Endothelial cell of umbilical vein (primary cell): ENCODE data around the gene HSP90AA1. TPM values are rescaled to one million over a fixed set of nuclear protein-coding genes. Genes with fewer than 3 reads are reported as not detected.

ENCODE experiments used
- BruUV-seq: library from RNA; stranded (reverse); fragments of 400-500 nt; replicated peaks from 2 replicates; lab custom pipeline; 2021; lab: Mats Ljungman, UMichigan
- CTCF ChIA-PET: fragments of 300-600, 350-600 bp; sonication (Branson Sonifier 250); formaldehyde crosslinking; loops from one replicate; lab custom pipeline; 2021; ENCODE audit warnings: antibody characterized with exemption, inconsistent platforms; lab: Charles Lee
- POLR2A ChIA-PET: fragments of 300-600, 350-600 bp; sonication (Branson Sonifier 250); formaldehyde crosslinking; loops from one replicate; lab custom pipeline; 2021; ENCODE audit warnings: antibody characterized with exemption, inconsistent platforms; lab: Charles Lee
- DNase-seq: peaks from one replicate; pipeline ENCODE4 v3.0.0-alpha.2; 2011; ENCODE audit warnings: low read depth, low spot score
- FAIRE-seq: peaks from 2 replicates; lab custom pipeline; 2011; peaks lifted over from hg19 to GRCh38; lab: Jason Lieb, UNC
- H2AFZ ChIP-seq: 2 replicates; pipeline ENCODE4 v1.6.0; 2012; ENCODE audit warnings: low read depth, low read length, control low read depth, inconsistent platforms
- H3K27ac ChIP-seq: 2 replicates; pipeline ENCODE4 v1.5.1; 2011; ENCODE audit warnings: low read depth, mild to moderate bottlenecking, control low read depth, low read length, moderate library complexity; ENCODE audit not compliant: insufficient read depth
- H3K27me3 ChIP-seq, 2 experiments: 2 replicates each; pipeline versions ENCODE4 v1.6.0 to v1.6.1; 2011; ENCODE audit warnings: low read length in 2 of 2, mixed read lengths in 1 of 2; ENCODE audit not compliant: control insufficient read depth in 2 of 2, insufficient read depth in 2 of 2
- H3K36me3 ChIP-seq, 2 experiments: 2 replicates in 1 of 2; 3 replicates in 1 of 2; pipeline ENCODE4 v1.5.1; 2011; ENCODE audit warnings: low read length in 2 of 2, mild to moderate bottlenecking in 1 of 2, moderate library complexity in 1 of 2; ENCODE audit not compliant: control insufficient read depth in 2 of 2, insufficient read depth in 2 of 2; ENCODE audit errors: extremely low read depth in 1 of 2
- H3K4me1 ChIP-seq: 3 replicates; pipeline ENCODE4 v1.5.1; 2011; ENCODE audit warnings: mild to moderate bottlenecking, low read length; ENCODE audit not compliant: control insufficient read depth, insufficient read depth; ENCODE audit errors: extremely low read depth
- H3K4me2 ChIP-seq: 2 replicates; pipeline ENCODE4 v1.6.1; 2011; ENCODE audit warnings: low read length, control low read depth, mixed read lengths; ENCODE audit not compliant: insufficient read depth
- H3K4me3 ChIP-seq, 3 experiments: fragments of 200-600 bp in 1 of 3; sonication (generic), shearing (Covaris generic) in 1 of 3; replicated peaks in 1 of 3; 2 replicates each; pipeline ENCODE4 v1.5.1; 2011 to 2016; ENCODE audit warnings: control low read depth in 3 of 3, low read length in 3 of 3, mild to moderate bottlenecking in 2 of 3, inconsistent platforms in 1 of 3, low read depth in 1 of 3, moderate library complexity in 1 of 3; ENCODE audit not compliant: insufficient read depth in 1 of 3
- H3K79me2 ChIP-seq: 2 replicates; pipeline ENCODE4 v1.6.0; 2012; ENCODE audit warnings: low read length, inconsistent platforms; ENCODE audit not compliant: control insufficient read depth, insufficient read depth
- H3K9ac ChIP-seq: replicated peaks from 2 replicates; pipeline ENCODE3; 2011; ENCODE audit warnings: low read length, control low read depth; ENCODE audit not compliant: insufficient read depth; ENCODE audit errors: extremely low read depth
- H3K9me1 ChIP-seq: replicated peaks from 3 replicates; pipeline ENCODE4 v1.6.0; 2011; ENCODE audit warnings: mild to moderate bottlenecking, low read length; ENCODE audit not compliant: control insufficient read depth, insufficient read depth; ENCODE audit errors: extremely low read depth
- H3K9me3 ChIP-seq: replicated peaks from 2 replicates; pipeline ENCODE4 v1.5.1; 2012; ENCODE audit warnings: low read length, inconsistent platforms; ENCODE audit not compliant: control insufficient read depth, insufficient read depth
- H4K20me1 ChIP-seq: replicated peaks from 2 replicates; pipeline ENCODE3; 2011; ENCODE audit warnings: mild to moderate bottlenecking, low read length; ENCODE audit not compliant: control insufficient read depth, insufficient read depth; ENCODE audit errors: extremely low read depth
- CTCF ChIP-seq, 2 donors: IDR thresholded peaks; 1 replicate in 1 of 2; 2 replicates in 1 of 2; pipeline ENCODE4 v1.5.1; 2011; ENCODE audit warnings: low read length in 2 of 2, mild to moderate bottlenecking in 2 of 2, moderate library complexity in 2 of 2, control low read depth in 1 of 2, inconsistent platforms in 1 of 2, low read depth in 1 of 2; ENCODE audit not compliant: insufficient read depth in 1 of 2; ENCODE audit errors: extremely low read depth in 1 of 2
- EZH2 ChIP-seq: IDR thresholded peaks from 2 replicates; pipeline ENCODE4 v1.6.1; 2012; ENCODE audit warnings: borderline replicate concordance, low read depth, mild to moderate bottlenecking, moderate library complexity, low read length, inconsistent platforms; ENCODE audit not compliant: severe bottlenecking
- FOS ChIP-seq: IDR thresholded peaks from 2 replicates; pipeline ENCODE4 v1.6.1; 2011; ENCODE audit warnings: mild to moderate bottlenecking, low read length, moderate library complexity, borderline replicate concordance; ENCODE audit not compliant: insufficient read depth
- GATA2 ChIP-seq: IDR thresholded peaks from 2 replicates; pipeline ENCODE4 v1.7.0; 2011; ENCODE audit warnings: low read depth, mild to moderate bottlenecking, moderate library complexity, mixed read lengths, low read length; ENCODE audit not compliant: insufficient read length, insufficient read depth
- JUN ChIP-seq: IDR thresholded peaks from 2 replicates; pipeline ENCODE4 v1.6.1; 2011; ENCODE audit warnings: borderline replicate concordance, low read depth; ENCODE audit not compliant: insufficient read length, insufficient read depth
- MYC ChIP-seq: IDR thresholded peaks from one replicate; pipeline ENCODE4 v1.6.1; 2011; ENCODE audit warnings: mild to moderate bottlenecking, low read depth, low read length
- POLR2A ChIP-seq: IDR thresholded peaks from 2 replicates; pipeline ENCODE4 v1.6.1; 2012; ENCODE audit warnings: low read depth, mild to moderate bottlenecking, control low read depth, low read length
- POLR2AphosphoS5 ChIP-seq: IDR thresholded peaks from 2 replicates; pipeline ENCODE4 v1.6.1; 2012; ENCODE audit warnings: low read depth, mild to moderate bottlenecking, control low read depth, low read length, moderate library complexity; ENCODE audit not compliant: insufficient read depth
- dilution Hi-C: fragments of 300-500 bp; cut with MboI; formaldehyde crosslinking; loops from one replicate; pipeline ENCODE4 v1.15.0; 2019; ENCODE audit warnings: low sequenced_read_pairs; ENCODE audit not compliant: extremely low pct_ligation_motif_present
- intact Hi-C: fragments of 100-400 bp; cut with micrococcal nuclease; formaldehyde crosslinking; loops from one replicate; pipeline ENCODE4 v1.10.0; 2022
- polyA plus RNA-seq, 4 experiments: library from polyadenylated mRNA; depleted of rRNA in 3 of 4; stranded (reverse) in 3 of 4; unstranded in 1 of 4; fragments of >200 nt; gene quantifications; 2 replicates each; pipeline versions ENCODE4 v1.2.1 to v1.2.3, GENCODE V29; 2011 to 2012; ENCODE audit warnings: missing spikeins in 1 of 4
- total RNA-seq: library from RNA; stranded (reverse); gene quantifications from 2 replicates; pipeline ENCODE4 v1.2.3, GENCODE V29; 2021
- TF ChIP-seq, protein P1 (sequence below): IDR thresholded peaks from 2 replicates; pipeline ENCODE4 v1.6.1; 2011; ENCODE audit not compliant: insufficient read depth, insufficient read length

The HSP90AA1 gene
- total and polyA plus RNA-seq, 2 donors (not counting 3 experiments of a cell fraction or from before 2014, with no cell fraction given) = 266 to 540 TPM

DNA sequence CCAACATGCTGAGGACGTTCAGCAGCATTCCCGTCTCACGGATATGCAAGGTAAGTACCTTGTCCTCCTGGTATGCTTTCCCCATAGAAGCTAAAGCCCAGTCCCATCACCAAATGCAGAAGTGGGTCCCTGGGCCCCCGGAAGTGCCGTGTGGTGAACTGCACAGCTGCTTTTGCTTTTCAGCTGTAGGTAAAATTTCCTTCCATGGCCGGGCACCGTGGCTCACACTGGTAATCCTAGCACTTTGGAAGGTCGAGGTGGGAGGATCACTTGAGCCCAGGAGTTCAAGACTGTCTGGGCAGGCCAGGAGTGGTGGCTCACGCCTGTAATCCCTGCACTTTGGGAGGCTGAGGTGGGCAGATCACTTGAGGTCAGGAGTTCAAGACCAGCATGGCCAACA lies 44.1 kb downstream of the HSP90AA1 start:
- H4K20me1 ChIP-seq = no peaks in the 10 kb centered on the region
- no peak overlapping the region for H2AFZ ChIP-seq
- intact Hi-C loops = no loop called here
- dilution Hi-C loops = no loop called here
- H3K4me2 ChIP-seq = no peak overlapping the region
- H3K36me3 ChIP-seq = peaks cover 44 to 76% of the 10 kb centered on the region in 2 experiments
- POLR2A ChIA-PET = no interaction called here
- H3K9me3 ChIP-seq = no peaks in the 10 kb centered on the region
- H3K4me3 ChIP-seq = no peak overlapping the region
- CTCF ChIA-PET = no interaction called here
- no TSS peak for BruUV-seq
- H3K9ac ChIP-seq = no peak overlapping the region
- TF ChIP-seq EZH2 (no peak), MYC (no peak), GATA2 (no peak), POLR2AphosphoS5 (no peak), POLR2A (no peak), JUN (no peak), CTCF (IDR thresholded peaks at IDR 0.05; ENCODE audit: extremely low read depth in 1 of 2, insufficient read depth in 1 of 2, low read depth in 1 of 2, low read length in 2 of 2) (no peak), FOS (no peak)
- TF ChIP-seq, protein P1, sequence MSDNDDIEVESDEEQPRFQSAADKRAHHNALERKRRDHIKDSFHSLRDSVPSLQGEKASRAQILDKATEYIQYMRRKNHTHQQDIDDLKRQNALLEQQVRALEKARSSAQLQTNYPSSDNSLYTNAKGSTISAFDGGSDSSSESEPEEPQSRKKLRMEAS = no peak
- no peaks in the 10 kb centered on the region for H3K79me2 ChIP-seq
- H3K27me3 ChIP-seq = no peaks in the 10 kb centered on the region
- H3K27ac ChIP-seq = no peak overlapping the region
- H3K9me1 ChIP-seq = no peaks in the 10 kb centered on the region
- FAIRE-seq = no peak
- no peaks in the 10 kb centered on the region for H3K4me1 ChIP-seq
- DNase-seq = no peak
